Keratinocyte (primary cell): ENCODE results near the gene CTTNBP2. TPM values are rescaled to one million over a fixed set of nuclear protein-coding genes. Genes with fewer than 3 reads are reported as not detected.

Experiments
- DNase-seq: peaks from one replicate; pipeline ENCODE4 v3.0.0-alpha.2; 2011; ENCODE audit warnings: low read depth, missing footprints, low spot score
- FAIRE-seq: peaks from 2 replicates; lab custom pipeline; 2011; peaks lifted over from hg19 to GRCh38; lab: Jason Lieb, UNC
- H2AFZ ChIP-seq: 2 replicates; pipeline ENCODE4 v1.6.0; 2012; ENCODE audit warnings: low read length, control low read depth, inconsistent platforms; ENCODE audit not compliant: control insufficient read depth
- H3K27ac ChIP-seq: 2 replicates; pipeline ENCODE4 v1.5.1; 2011; ENCODE audit warnings: low read length; ENCODE audit not compliant: control insufficient read depth, insufficient read depth
- H3K27me3 ChIP-seq: 3 replicates; pipeline ENCODE4 v1.6.0; 2011; ENCODE audit warnings: low read length; ENCODE audit not compliant: control insufficient read depth, insufficient read depth; ENCODE audit errors: extremely low read depth
- H3K36me3 ChIP-seq, 2 experiments: 2 replicates in 1 of 2; 3 replicates in 1 of 2; pipeline ENCODE4 v1.5.1; 2011; ENCODE audit warnings: low read length in 2 of 2, mild to moderate bottlenecking in 1 of 2; ENCODE audit not compliant: control insufficient read depth in 2 of 2, insufficient read depth in 2 of 2; ENCODE audit errors: extremely low read depth in 1 of 2
- H3K4me1 ChIP-seq: 3 replicates; pipeline ENCODE4 v1.5.1; 2011; ENCODE audit warnings: low read length; ENCODE audit not compliant: control insufficient read depth, insufficient read depth; ENCODE audit errors: extremely low read depth
- H3K4me2 ChIP-seq: 3 replicates; pipeline ENCODE4 v1.6.0; 2011; ENCODE audit warnings: low read depth, low read length; ENCODE audit not compliant: control insufficient read depth, insufficient read depth; ENCODE audit errors: extremely low read depth
- H3K4me3 ChIP-seq, 3 experiments: fragments of 200-600 bp in 1 of 3; sonication (generic) in 1 of 3; 2 replicates in 2 of 3; 3 replicates in 1 of 3; pipeline ENCODE4 v1.5.1; 2011 to 2016; ENCODE audit warnings: low read length in 3 of 3, mild to moderate bottlenecking in 3 of 3, control low read depth in 2 of 3, inconsistent platforms in 1 of 3, low read depth in 1 of 3, mixed read lengths in 1 of 3, mixed run types in 1 of 3, moderate library complexity in 1 of 3; ENCODE audit not compliant: control insufficient read depth in 2 of 3, insufficient read depth in 2 of 3; ENCODE audit errors: extremely low read depth in 1 of 3
- H3K79me2 ChIP-seq: 2 replicates; pipeline ENCODE4 v1.6.0; 2012; ENCODE audit warnings: low read length; ENCODE audit not compliant: control insufficient read depth, insufficient read depth
- H3K9ac ChIP-seq: 3 replicates; pipeline ENCODE4 v1.6.0; 2011; ENCODE audit warnings: low read length; ENCODE audit not compliant: control insufficient read depth, insufficient read depth; ENCODE audit errors: extremely low read depth
- H3K9me1 ChIP-seq: 3 replicates; pipeline ENCODE4 v1.6.0; 2011; ENCODE audit warnings: low read length; ENCODE audit not compliant: control insufficient read depth, insufficient read depth; ENCODE audit errors: extremely low read depth
- H3K9me3 ChIP-seq: 2 replicates; pipeline ENCODE4 v1.5.1; 2012; ENCODE audit warnings: low read depth, low read length; ENCODE audit not compliant: control insufficient read depth
- H4K20me1 ChIP-seq: 3 replicates; pipeline ENCODE4 v1.6.0; 2011; ENCODE audit warnings: low read length; ENCODE audit not compliant: control insufficient read depth, insufficient read depth; ENCODE audit errors: extremely low read depth
- EZH2 ChIP-seq: IDR thresholded peaks from one replicate; pipeline ENCODE4 v1.6.1; 2012; ENCODE audit warnings: inconsistent platforms, mild to moderate bottlenecking, low read length, moderate library complexity
- dilution Hi-C: fragments of 300-500 bp; cut with MboI; formaldehyde crosslinking; loops from one replicate; pipeline ENCODE4 v1.7.0; 2020; ENCODE audit warnings: low sequenced_read_pairs; ENCODE audit not compliant: extremely low pct_ligation_motif_present
- polyA plus RNA-seq, 5 experiments: library from polyadenylated mRNA; depleted of rRNA in 3 of 5; stranded (reverse) in 3 of 5; stranded (forward) in 1 of 5; unstranded in 1 of 5; fragments of >200 nt; gene quantifications; 1 replicate in 1 of 5; 2 replicates in 3 of 5; 3 replicates in 1 of 5; pipeline versions ENCODE4 v1.2.1 to v1.2.3, GENCODE V29; 2011 to 2012; ENCODE audit warnings: missing spikeins in 2 of 5, low read depth in 1 of 5, low replicate concordance in 1 of 5
- TF ChIP-seq, protein P1 (sequence below), 3 experiments: IDR thresholded peaks in 1 of 3; conservative IDR thresholded peaks in 1 of 3; optimal IDR thresholded peaks in 1 of 3; 2 replicates in 2 of 3; 3 replicates in 1 of 3; pipeline versions ENCODE3 to v1.5.1; 2011; ENCODE audit warnings: low read length in 3 of 3, mild to moderate bottlenecking in 3 of 3, moderate library complexity in 2 of 3, control low read depth in 1 of 3, inconsistent platforms in 1 of 3; ENCODE audit not compliant: insufficient read depth in 2 of 3; ENCODE audit errors: extremely low read depth in 1 of 3

The CTTNBP2 gene
- polyA plus RNA-seq, 1 donor (not counting 4 experiments of a cell fraction or from before 2014, with no cell fraction given) = 0.55 TPM

DNA sequence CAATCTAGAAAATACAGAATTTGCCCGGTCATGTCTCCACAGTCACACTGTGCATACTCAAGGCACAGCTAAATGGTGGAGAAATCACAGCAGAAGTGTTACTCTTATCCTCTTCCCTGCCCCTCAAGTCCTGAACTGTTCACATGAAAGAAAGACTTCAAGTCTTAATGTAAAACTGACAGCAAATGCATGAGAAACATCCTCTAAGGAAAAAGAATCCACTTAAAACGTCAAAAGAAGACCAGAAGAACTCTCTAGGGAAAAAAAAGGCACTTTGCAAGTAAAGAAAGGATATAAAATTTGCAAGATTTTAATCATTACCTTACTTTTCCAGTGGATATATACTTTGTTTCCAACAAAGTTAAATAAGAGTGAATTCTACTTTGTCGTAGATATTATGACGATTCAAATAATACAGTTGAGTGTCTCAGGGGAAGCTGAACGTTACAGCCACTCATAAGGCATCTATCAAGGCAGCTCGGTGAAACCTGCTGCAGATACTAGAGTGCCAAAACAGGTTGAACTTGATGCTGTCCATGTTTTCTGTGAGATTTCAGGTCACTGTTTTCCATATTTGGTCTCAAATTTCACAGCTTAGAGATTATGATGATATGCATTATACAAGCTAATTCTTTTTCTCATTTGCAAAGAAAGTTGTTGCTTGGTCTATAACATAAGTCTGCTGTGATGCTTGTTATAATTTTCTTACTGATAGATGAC, 155.0 kb downstream of the CTTNBP2 start:
- Histone ChIP-seq H3K9me1 (no peaks in the 10 kb centered on the region), H3K4me1 (no peaks in the 10 kb centered on the region), H2AFZ (peak overlapping the region; percentile 41), H3K79me2 (no peaks in the 10 kb centered on the region), H3K4me3 (no peak overlapping the region), H3K9ac (no peak overlapping the region), H3K27ac (no peak overlapping the region), H3K9me3 (no peaks in the 10 kb centered on the region), H3K4me2 (no peak overlapping the region), H3K36me3 (no peaks in the 10 kb centered on the region), H4K20me1 (no peaks in the 10 kb centered on the region), H3K27me3 (no peaks in the 10 kb centered on the region)
- dilution Hi-C loops = no loop called here
- TF ChIP-seq, protein P1, sequence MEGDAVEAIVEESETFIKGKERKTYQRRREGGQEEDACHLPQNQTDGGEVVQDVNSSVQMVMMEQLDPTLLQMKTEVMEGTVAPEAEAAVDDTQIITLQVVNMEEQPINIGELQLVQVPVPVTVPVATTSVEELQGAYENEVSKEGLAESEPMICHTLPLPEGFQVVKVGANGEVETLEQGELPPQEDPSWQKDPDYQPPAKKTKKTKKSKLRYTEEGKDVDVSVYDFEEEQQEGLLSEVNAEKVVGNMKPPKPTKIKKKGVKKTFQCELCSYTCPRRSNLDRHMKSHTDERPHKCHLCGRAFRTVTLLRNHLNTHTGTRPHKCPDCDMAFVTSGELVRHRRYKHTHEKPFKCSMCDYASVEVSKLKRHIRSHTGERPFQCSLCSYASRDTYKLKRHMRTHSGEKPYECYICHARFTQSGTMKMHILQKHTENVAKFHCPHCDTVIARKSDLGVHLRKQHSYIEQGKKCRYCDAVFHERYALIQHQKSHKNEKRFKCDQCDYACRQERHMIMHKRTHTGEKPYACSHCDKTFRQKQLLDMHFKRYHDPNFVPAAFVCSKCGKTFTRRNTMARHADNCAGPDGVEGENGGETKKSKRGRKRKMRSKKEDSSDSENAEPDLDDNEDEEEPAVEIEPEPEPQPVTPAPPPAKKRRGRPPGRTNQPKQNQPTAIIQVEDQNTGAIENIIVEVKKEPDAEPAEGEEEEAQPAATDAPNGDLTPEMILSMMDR (optimal IDR thresholded peaks at IDR 0.05 in 1 of 3, IDR thresholded peaks at IDR 0.05 in 1 of 3, conservative IDR thresholded peaks at IDR 0.05 in 1 of 3; ENCODE audit: extremely low read depth in 1 of 3, insufficient read depth in 2 of 3, low read length in 3 of 3) = no peak
- TF ChIP-seq EZH2 = no peak
- DNase-seq = no peak
- no peak for FAIRE-seq

DNA sequence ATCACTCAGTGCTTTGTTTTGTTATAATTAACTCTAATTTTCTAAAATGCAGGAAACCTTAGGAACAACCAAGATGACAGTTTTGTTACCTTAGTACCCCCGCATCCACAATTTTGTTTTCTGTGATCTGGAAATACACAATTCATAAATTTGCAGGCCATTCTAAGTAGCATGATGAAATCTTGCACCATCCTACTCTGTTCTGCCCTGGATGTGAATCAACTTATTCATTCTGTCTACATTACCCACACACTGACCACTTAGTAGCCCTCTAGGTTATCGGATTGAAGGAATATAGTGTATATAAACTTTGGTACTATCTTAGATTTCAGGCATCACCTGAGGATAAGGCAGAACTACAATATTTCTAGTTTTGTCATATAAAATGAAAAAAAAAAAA, 155.9 kb downstream of the CTTNBP2 start:
- no peaks in the 10 kb centered on the region for H3K9me3 ChIP-seq
- dilution Hi-C loops = no loop called here
- H3K79me2 ChIP-seq = no peaks in the 10 kb centered on the region
- no peaks in the 10 kb centered on the region for H4K20me1 ChIP-seq
- TF ChIP-seq EZH2 = no peak
- TF ChIP-seq, protein P1 (optimal IDR thresholded peaks at IDR 0.05 in 1 of 3, IDR thresholded peaks at IDR 0.05 in 1 of 3, conservative IDR thresholded peaks at IDR 0.05 in 1 of 3; ENCODE audit: extremely low read depth in 1 of 3, insufficient read depth in 2 of 3, low read length in 3 of 3) = no peak
- no peak overlapping the region for H3K27ac ChIP-seq
- H3K4me3 ChIP-seq = no peak overlapping the region
- no peaks in the 10 kb centered on the region for H3K36me3 ChIP-seq
- H3K9me1 ChIP-seq = no peaks in the 10 kb centered on the region
- no peak overlapping the region for H3K4me2 ChIP-seq
- no peak overlapping the region for H2AFZ ChIP-seq
- FAIRE-seq (no peak), DNase-seq (no peak)
- no peak overlapping the region for H3K9ac ChIP-seq
- no peaks in the 10 kb centered on the region for H3K4me1 ChIP-seq
- H3K27me3 ChIP-seq = no peaks in the 10 kb centered on the region
